GM18520 (cell line): Measurements from ENCODE around the gene FBXO42.

Source experiments
- ATAC-seq: cut with Tn5 transposase; IDR thresholded peaks from one replicate; pipeline ENCODE4 v1.9.1; 2021; ENCODE audit not compliant: unreplicated experiment

The FBXO42 gene

GRCh38 chr1:16351994-16352841 is at the start of gene FBXO42:
Gene FBXO42 (minus strand): TSS chr1:16352480. CDS start chr1:16315418, 37,062 bp downstream.
- peak; percentile 91 for ATAC-seq

DNA sequence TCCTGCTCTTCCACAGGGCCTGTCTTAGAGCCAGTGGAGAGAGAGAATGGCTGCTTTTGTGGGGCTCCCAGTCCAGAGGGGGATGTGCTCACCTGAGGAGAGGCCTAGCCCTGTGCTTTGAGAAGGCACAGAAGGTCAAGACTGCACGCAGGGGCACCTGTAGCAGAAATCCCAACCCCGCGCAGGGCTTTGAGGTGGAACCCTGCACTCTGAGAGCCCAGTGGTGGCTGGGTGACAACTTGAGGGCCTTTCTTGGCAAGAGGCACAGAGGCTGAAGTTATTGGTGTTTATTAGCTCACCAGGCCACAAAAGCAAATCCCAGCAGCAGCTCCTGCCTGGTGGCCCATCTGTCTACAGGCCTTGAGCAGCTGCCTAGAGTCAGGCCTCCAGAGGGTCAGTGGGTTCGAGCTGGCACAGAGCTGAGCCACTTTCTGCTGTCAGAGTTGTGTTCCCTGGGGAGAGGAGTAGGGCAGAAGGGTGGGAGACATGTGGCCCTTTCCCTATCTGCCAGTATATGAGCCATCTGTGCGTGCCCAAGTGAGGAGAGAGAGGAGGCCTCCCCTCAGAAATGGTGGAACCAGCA is 46.2 kb upstream of the FBXO42 start:
- no peak for ATAC-seq

DNA sequence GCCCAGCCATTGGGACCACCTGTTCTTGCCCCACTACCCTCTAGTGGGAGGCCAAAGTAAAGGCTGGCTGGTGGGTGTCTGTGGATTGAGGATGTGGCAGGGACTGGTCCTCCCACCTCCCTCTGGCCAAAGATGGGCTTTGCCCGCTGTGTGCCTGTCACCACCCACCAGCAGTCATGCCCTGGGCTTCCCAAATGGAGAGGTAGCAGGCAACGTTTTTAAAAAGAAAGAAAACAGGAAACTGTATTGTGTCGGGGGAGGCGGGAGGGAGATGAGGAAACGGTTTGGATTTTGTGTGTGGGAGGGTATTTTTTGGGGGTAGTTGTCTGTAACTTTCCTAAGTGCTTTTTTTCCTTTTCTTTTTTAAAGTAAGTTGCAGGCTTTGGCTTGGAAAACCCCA is 44.8 kb upstream of the FBXO42 start:
- no peak for ATAC-seq

- no peak for ATAC-seq
Measured at GRCh38 chr1:16396591-16396990, 44.3 kb upstream of the FBXO42 start.

GRCh38 chr1:16394977-16395376 is 42.7 kb upstream of the FBXO42 start:
- ATAC-seq, result no peak

DNA sequence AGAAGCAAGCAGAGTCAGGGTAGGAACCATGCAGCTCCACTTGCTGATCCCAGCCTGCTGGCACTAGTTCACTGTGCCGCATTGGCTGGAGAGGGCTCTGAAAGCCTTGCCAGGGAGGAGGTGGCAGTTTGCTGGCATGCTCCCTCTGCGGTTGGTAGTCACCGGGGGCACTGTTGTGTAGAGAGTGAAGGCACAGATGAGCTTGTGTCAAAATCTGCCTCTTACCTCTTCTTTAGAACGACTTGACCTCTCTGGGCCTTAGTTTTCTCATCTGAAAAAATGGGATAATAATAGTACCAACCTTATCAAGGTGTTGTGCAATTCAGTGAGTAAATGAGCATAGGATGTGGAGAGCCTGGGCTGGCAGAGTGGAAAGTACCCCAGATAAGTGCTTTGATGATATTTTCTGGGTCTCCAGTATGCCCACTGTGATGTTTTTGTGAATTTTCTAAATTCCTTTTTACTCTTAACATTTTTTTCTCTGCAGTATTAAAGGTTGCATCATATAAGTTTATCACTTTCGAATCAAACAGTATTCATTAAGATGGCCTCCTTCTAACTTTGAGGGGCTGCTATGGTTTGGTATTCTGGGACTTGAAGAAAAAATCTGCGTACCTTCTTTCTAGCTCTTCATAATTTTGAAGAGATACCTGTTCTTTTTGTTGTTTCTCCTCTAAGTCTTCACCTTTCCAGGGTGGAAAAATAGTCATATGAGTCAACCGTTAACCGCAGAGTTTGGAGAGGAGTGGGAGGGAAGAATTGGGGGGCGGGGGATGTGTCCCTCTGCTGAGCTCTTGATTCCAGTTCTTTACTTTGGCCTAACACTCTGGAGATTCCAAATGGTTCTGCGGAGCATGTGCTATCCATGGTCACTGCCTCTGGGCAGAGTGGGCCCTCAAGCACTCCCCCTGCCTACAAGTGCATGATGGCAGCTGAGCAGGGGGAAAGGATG is 41.6 kb upstream of the FBXO42 start:
- ATAC-seq, result no peak

DNA sequence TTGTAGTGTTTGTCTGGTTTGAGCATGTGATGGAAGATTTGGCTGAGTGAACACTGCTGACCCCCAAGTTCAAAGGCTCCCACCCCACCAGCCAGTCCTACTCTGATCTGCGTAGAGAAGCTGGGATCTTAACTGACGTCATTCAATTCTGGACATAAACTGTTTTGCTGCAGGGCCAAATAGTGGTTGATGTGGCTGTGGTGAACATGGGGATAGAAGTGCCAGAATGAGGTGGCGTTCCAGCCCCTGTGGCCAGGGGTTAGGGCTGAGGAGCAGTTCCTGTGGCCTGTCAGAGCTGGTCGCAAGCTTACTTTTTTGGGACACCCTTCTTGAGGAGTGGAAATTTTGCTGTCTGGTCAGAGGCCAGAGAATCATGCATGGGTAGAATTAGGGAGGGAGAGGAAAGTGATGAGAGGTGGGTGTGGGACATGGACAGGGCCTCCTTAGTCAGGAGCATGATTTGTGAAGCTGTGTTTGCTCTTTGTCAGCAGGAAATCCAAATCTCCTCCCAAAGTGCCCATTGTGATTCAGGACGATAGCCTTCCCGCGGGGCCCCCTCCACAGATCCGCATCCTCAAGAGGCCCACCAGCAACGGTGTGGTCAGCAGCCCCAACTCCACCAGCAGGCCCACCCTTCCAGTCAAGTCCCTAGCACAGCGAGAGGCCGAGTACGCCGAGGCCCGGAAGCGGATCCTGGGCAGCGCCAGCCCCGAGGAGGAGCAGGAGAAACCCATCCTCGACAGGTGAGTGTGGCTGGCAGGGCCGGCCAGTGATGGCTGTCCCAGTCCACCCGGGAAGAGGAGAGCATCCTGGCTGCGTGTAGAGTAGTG is 40.7 kb upstream of the FBXO42 start:
- ATAC-seq, result no peak

DNA sequence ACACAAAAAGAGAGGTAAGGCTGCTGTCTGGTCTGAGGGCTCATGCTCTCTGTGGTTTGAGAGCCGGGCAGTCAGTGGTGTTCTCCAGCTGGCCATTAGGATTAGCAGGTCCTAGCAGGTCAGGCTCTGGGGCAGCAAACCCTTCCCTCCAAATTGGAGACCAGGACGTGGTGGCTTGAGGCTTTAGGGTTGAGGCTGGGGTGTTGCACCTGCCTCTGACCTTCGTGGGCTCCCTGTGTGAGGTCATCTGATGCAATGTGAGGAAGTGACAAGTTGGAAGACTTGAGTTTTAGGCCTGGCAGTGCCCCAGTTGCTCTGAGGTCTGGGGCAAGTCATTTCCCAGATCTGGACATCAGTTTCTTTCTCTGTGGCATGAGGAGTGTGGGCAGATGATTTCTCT is 39.1 kb upstream of the FBXO42 start:
- ATAC-seq, result no peak

DNA sequence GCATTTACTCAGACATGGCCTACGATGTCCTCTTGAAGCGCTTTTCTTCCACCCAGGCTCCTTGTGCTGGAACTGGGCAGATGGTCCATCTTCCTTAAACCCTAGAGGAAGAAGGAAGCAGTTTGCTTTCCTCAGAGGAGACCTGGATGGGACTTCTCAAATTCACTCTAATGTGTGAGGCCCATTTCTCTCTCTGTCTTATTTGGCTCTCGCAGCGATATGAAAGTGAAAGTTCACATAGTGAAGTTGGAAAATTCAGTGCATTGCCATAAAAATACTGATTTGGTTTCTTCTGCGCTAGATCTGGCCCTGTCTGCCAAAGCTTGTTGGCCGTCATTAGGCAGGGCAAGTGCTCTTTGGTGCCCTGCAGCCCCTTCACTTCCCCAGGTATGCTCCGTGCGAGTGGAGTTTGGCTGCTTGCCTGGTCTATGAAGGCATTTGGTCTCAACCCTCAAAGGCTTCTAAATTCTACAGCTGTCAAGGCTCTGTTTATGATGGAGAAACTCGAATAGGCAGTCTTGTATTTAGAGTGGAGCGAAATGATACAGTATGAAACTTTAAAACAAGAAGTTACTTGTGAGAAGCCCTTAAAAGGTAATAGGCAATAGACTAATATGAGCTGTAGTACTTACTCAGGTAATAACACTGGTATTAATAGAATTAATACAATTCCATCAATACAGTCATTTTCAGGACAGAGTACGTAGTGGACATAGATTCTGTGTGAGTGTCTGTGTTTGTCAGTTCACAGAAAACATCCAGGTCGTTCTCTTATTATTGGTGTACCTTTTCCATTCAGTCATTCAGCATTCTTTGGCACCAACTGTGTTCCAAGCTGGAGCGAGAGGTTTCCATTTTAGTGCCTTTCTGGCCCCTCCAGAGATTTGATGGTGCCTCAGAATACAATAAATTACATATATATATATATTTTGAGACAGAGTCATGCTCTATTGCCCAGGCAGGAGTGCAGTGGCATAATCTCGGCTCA is 35.2 kb upstream of the FBXO42 start:
- ATAC-seq, result no peak

DNA sequence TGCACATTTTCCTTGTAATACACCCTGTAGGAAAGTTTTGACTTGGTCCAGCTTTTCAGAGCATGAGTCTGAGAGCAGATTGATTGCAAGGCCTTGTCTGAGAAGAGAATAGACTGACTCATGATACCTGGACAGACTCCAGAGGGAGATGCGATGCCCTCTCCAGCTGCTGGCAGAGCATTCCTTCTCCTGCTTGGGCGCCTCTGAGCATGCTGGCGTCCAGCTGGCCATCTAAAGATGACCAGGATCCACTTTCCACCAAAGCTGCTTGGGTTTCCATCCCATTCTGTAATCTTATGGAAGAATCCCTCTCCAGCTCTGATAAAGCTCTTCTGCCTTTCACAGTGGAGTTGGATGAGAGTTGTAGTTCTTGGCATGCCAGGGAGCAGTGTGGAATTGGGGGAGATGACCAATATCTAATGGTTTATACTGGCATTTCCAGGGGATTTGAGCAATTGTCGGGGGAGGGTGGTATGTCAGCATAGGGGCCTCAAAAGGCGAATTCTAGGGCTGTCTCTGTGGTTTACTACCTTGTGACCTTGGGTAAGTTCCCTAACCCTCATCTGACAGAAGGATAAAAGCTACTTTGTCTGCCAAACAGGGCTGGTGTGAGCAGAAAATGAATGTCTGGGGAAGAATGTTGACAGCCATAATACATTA is 34.3 kb upstream of the FBXO42 start:
- ATAC-seq, result no peak

DNA sequence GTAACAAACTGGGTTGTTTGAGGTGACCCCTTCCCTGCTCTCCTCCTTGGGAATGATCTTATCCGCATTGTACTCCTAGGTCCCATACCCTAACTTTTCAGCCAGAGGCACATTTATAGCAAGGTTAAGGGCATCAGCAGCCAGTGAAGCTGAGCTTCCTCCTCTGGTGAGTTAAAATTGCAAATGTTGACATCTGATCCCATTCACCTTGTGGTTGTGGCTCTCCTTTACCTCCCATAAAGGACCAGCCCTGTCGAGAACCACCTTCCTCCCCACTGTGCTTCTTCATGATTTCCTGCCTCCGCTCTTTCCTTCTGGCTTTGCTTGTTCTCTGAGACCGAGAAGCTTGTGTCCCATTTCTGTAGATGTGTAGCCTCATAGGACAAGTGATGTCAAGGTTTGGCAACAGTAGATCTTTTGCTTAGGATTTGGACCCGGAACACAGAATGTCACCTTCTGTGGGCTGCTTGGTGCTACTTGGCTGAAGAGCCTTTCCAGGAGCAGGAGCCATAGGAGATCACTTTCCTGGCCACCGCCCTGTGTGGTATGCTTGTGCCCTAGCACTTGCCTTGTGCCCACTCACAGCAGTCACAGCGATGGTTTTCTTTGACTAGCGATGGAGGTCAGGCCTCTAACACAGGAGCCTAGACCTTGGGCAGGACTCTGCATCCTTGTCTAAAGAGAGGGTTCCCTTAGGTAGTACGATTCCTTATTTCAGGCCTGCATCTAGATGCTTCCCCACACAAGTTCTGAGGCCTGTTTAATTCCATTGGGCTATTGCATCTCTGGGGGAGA is 33.6 kb upstream of the FBXO42 start:
- ATAC-seq, result no peak

- ATAC-seq, result no peak
Measured at GRCh38 chr1:16383888-16384287, 31.6 kb upstream of the FBXO42 start.

GRCh38 chr1:16380868-16381267 is 28.6 kb upstream of the FBXO42 start:
- no peak for ATAC-seq

DNA sequence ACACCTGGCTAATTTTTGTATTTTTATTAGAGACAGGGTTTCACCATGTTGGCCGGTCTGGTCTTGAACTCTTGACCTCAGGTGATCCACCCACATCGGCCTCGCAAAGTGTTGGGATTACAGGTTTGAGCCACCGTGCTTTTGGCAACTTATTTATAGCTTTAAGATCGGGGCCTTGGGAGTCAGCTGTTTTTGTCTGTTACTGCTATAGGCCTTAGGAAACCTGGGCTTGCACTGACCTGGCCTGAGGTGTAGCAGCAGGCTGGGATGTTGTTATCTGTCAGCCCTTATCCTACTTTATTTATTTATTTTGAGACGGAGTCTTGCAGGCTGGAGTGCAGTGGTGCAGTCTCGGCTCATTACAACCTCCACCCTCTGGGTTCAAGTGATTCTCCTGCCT is 26.2 kb upstream of the FBXO42 start:
- ATAC-seq, result no peak

DNA sequence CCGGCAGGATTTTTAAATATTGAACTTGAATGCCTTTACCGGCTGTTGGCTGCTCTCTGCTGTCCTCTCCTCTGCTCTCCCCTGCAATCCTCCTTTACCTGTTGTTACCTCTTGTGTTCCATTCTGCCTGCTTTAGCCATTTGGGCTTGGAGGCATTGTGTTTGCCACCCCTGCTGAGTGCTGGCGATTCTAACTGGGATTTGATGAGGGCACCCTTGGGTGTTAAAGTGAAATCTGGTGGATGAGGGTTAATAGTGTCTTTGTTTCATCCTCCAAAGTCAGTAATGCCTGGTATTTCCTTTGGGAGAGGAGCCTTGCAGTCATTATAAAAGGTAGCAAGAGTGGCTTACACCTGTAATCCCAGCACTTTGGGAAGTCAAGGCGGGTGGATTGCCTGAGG is 24.7 kb upstream of the FBXO42 start:
- ATAC-seq, result no peak

DNA sequence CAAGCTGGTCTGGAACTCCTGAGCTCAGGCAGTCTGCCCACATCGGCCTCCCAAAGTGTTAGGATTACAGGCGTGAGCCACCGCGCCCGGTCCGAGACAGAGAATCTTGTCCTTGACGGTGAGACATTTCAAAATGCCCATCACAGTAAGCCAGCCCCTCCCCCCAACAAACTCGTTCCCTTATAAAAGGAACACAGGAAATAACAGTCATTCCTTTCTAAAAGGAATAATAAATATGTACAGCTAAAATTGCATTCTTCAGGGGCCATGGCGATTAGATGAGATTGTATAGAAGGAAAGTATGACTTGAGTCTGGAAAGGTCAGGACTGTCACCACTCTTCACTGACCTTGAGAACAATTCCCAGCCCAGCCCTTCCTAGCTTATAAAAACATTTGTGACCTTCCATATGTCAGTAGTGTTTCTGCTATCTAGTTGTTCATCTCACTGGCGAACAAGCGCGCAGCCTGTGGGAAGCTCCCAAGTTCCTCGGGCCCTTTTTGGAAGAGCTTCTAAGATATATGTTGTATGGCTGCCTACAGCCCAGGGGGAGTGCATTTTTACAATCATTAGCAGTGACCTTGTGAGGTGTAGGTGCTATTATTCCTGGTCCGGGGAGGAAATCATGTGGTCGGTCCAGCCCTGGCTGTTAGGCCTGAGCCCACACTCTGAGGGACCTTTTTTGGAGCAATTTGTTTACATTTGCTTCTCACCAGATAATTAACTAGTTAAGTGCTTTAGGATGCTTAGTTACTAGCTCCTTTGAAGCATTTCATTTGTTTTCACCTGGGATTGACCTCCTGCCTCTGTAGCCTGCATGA is 23.5 kb upstream of the FBXO42 start:
- no peak for ATAC-seq

- ATAC-seq, result no peak
Measured at GRCh38 chr1:16374266-16374665, 22.0 kb upstream of the FBXO42 start.
